Liver (tissue), 3 donors: ENCODE measurements around the gene CHMP4A.

Experiments used
- CTCF ChIP-seq: fragments of 150-350 bp; IDR thresholded peaks from 2 replicates; pipeline ENCODE4 v1.5.1; 2017; ENCODE audit warnings: improper control_type of control experiment, low read depth, low read length; ENCODE audit not compliant: missing input control
- FOXA2 ChIP-seq: IDR thresholded peaks from 2 replicates; pipeline ENCODE4 v1.6.1; 2016; ENCODE audit warnings: antibody characterized with exemption
- GABPA ChIP-seq, 2 donors: IDR thresholded peaks in 1 of 2; conservative IDR thresholded peaks in 1 of 2; 2 replicates each; pipeline ENCODE4 v1.6.1; 2016; ENCODE audit warnings: antibody characterized with exemption in 2 of 2, mild to moderate bottlenecking in 1 of 2, moderate library complexity in 1 of 2
- JUND ChIP-seq, 2 donors: IDR thresholded peaks; 2 replicates each; pipeline ENCODE4 v1.6.1; 2016; ENCODE audit warnings: antibody characterized with exemption in 2 of 2
- MAX ChIP-seq: IDR thresholded peaks from 2 replicates; pipeline ENCODE4 v1.6.1; 2016; ENCODE audit warnings: antibody characterized with exemption
- NR2F2 ChIP-seq: IDR thresholded peaks from 2 replicates; pipeline ENCODE4 v1.6.1; 2016; ENCODE audit warnings: antibody characterized with exemption
- RXRA ChIP-seq, 2 donors: IDR thresholded peaks; 2 replicates each; pipeline ENCODE4 v1.6.1; 2017 to 2018; ENCODE audit warnings: antibody characterized with exemption in 2 of 2, mild to moderate bottlenecking in 1 of 2
- SP1 ChIP-seq: IDR thresholded peaks from 2 replicates; pipeline ENCODE4 v1.6.1; 2018; ENCODE audit warnings: antibody characterized with exemption, mild to moderate bottlenecking
- YY1 ChIP-seq: IDR thresholded peaks from 2 replicates; pipeline ENCODE4 v1.6.1; 2016; ENCODE audit warnings: antibody characterized with exemption, mild to moderate bottlenecking
- TF ChIP-seq, protein P1 (sequence below): IDR thresholded peaks from 2 replicates; pipeline ENCODE4 v1.6.1; 2016; ENCODE audit warnings: antibody characterized with exemption, mild to moderate bottlenecking
- donor health status: healthy.
- donor health status: healthy.

- TF ChIP-seq, protein P1, sequence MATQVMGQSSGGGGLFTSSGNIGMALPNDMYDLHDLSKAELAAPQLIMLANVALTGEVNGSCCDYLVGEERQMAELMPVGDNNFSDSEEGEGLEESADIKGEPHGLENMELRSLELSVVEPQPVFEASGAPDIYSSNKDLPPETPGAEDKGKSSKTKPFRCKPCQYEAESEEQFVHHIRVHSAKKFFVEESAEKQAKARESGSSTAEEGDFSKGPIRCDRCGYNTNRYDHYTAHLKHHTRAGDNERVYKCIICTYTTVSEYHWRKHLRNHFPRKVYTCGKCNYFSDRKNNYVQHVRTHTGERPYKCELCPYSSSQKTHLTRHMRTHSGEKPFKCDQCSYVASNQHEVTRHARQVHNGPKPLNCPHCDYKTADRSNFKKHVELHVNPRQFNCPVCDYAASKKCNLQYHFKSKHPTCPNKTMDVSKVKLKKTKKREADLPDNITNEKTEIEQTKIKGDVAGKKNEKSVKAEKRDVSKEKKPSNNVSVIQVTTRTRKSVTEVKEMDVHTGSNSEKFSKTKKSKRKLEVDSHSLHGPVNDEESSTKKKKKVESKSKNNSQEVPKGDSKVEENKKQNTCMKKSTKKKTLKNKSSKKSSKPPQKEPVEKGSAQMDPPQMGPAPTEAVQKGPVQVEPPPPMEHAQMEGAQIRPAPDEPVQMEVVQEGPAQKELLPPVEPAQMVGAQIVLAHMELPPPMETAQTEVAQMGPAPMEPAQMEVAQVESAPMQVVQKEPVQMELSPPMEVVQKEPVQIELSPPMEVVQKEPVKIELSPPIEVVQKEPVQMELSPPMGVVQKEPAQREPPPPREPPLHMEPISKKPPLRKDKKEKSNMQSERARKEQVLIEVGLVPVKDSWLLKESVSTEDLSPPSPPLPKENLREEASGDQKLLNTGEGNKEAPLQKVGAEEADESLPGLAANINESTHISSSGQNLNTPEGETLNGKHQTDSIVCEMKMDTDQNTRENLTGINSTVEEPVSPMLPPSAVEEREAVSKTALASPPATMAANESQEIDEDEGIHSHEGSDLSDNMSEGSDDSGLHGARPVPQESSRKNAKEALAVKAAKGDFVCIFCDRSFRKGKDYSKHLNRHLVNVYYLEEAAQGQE: no peak
- no peak for TF ChIP-seq JUND (IDR thresholded peaks at IDR 0.05)
- TF ChIP-seq CTCF: no peak
- TF ChIP-seq SP1: no peak
- no peak for TF ChIP-seq RXRA (IDR thresholded peaks at IDR 0.05)
- no peak for TF ChIP-seq GABPA (IDR thresholded peaks at IDR 0.05 in 1 of 2, conservative IDR thresholded peaks at IDR 0.05 in 1 of 2)
- TF ChIP-seq FOXA2: no peak
- no peak for TF ChIP-seq MAX
- TF ChIP-seq NR2F2: no peak
- TF ChIP-seq YY1: no peak
These were observed 6.2 kb upstream of the CHMP4A start for GRCh38 chr14:24219521-24219920.
